DND-41 (cell line): Measurements from ENCODE around the gene RALGAPA2.

Experiments used
- ATAC-seq: fragments of 200-7000 bp; cut with Tn5 transposase; 3 replicates; pipeline ENCODE4 v1.9.1; 2021; ENCODE audit warnings: low read depth; ENCODE audit not compliant: insufficient read depth
- DNase-seq: peaks from one replicate; pipeline ENCODE4 v3.0.0-alpha.2; 2020
- H2AFZ ChIP-seq: 2 replicates; pipeline ENCODE4 v1.6.0; 2012; ENCODE audit warnings: low read depth, low read length
- H3K27ac ChIP-seq: 2 replicates; pipeline ENCODE4 v1.5.1; 2012; ENCODE audit warnings: low read length, inconsistent platforms
- H3K27me3 ChIP-seq: fragments of 200-600 bp; sonication (generic); 2 replicates; pipeline ENCODE4 v1.6.0; 2012; ENCODE audit warnings: low read length, mild to moderate bottlenecking, inconsistent platforms; ENCODE audit not compliant: insufficient read depth, poor library complexity
- H3K36me3 ChIP-seq: 2 replicates; pipeline ENCODE4 v1.5.1; 2012; ENCODE audit warnings: low read length, inconsistent platforms; ENCODE audit not compliant: insufficient read depth
- H3K4me1 ChIP-seq: 2 replicates; pipeline ENCODE4 v1.5.1; 2012; ENCODE audit warnings: mild to moderate bottlenecking, low read length; ENCODE audit not compliant: insufficient read depth
- H3K4me2 ChIP-seq: 2 replicates; pipeline ENCODE4 v1.6.0; 2012; ENCODE audit warnings: mild to moderate bottlenecking, moderate library complexity, low read length, inconsistent platforms; ENCODE audit not compliant: insufficient read depth
- H3K4me3 ChIP-seq, 2 experiments: fragments of 200-600 bp in 1 of 2; shearing (Covaris generic) in 1 of 2; 2 replicates each; pipeline ENCODE4 v1.5.1; 2012 to 2016; ENCODE audit warnings: inconsistent platforms in 2 of 2, low read length in 2 of 2, mild to moderate bottlenecking in 2 of 2, low read depth in 1 of 2, moderate library complexity in 1 of 2
- H3K79me2 ChIP-seq: 2 replicates; pipeline ENCODE4 v1.6.0; 2012; ENCODE audit warnings: low read length, inconsistent platforms; ENCODE audit not compliant: insufficient read depth
- H3K9ac ChIP-seq: 2 replicates; pipeline ENCODE4 v1.6.0; 2012; ENCODE audit warnings: low read depth, mild to moderate bottlenecking, inconsistent platforms, low read length, moderate library complexity
- H3K9me3 ChIP-seq: 2 replicates; pipeline ENCODE4 v1.5.1; 2012; ENCODE audit warnings: low read length, moderate library complexity, mild to moderate bottlenecking, inconsistent platforms; ENCODE audit not compliant: insufficient read depth, severe bottlenecking
- H4K20me1 ChIP-seq: 2 replicates; pipeline ENCODE4 v1.6.0; 2012; ENCODE audit warnings: low read length; ENCODE audit not compliant: insufficient read depth
- CTCF ChIP-seq: IDR thresholded peaks from 2 replicates; pipeline ENCODE4 v1.5.1; 2012; ENCODE audit warnings: borderline replicate concordance, low read length, moderate library complexity, mild to moderate bottlenecking; ENCODE audit not compliant: poor library complexity, severe bottlenecking; ENCODE audit errors: extremely low read depth
- EZH2 ChIP-seq: IDR thresholded peaks from 3 replicates; pipeline ENCODE4 v1.6.1; 2012; ENCODE audit warnings: borderline replicate concordance, low read depth, mild to moderate bottlenecking, moderate library complexity, low read length, inconsistent platforms; ENCODE audit not compliant: severe bottlenecking

Gene RALGAPA2

GRCh38 chr20:20666359-20666758, 46.1 kb downstream of the RALGAPA2 start:
- Histone ChIP-seq H3K4me3 (no peak overlapping the region), H4K20me1 (no peaks in the 10 kb centered on the region), H3K4me2 (no peak overlapping the region), H2AFZ (no peak overlapping the region), H3K27ac (no peak overlapping the region), H3K4me1 (peaks cover 4% of the 10 kb centered on the region; the same call in 1 of the 2 replicates), H3K36me3 (no peaks in the 10 kb centered on the region), H3K79me2 (no peaks in the 10 kb centered on the region), H3K9me3 (no peaks in the 10 kb centered on the region), H3K27me3 (no peaks in the 10 kb centered on the region), H3K9ac (no peak overlapping the region)
- TF ChIP-seq CTCF (no peak), EZH2 (no peak)
- ATAC-seq (no peak), DNase-seq (no peak)

GRCh38 chr20:20665606-20666332, 46.7 kb downstream of the RALGAPA2 start:
- Histone ChIP-seq H3K9ac (no peak overlapping the region), H3K4me1 (peaks cover 4% of the 10 kb centered on the region; the same call in 1 of the 2 replicates), H3K79me2 (no peaks in the 10 kb centered on the region), H3K36me3 (no peaks in the 10 kb centered on the region), H3K27me3 (no peaks in the 10 kb centered on the region), H3K27ac (no peak overlapping the region), H3K4me2 (no peak overlapping the region), H3K9me3 (no peaks in the 10 kb centered on the region), H4K20me1 (no peaks in the 10 kb centered on the region), H2AFZ (no peak overlapping the region), H3K4me3 (no peak overlapping the region)
- DNase-seq (no peak), ATAC-seq (no peak)
- no peak for TF ChIP-seq CTCF
- no peak for TF ChIP-seq EZH2

GRCh38 chr20:20664795-20665589, 47.5 kb downstream of the RALGAPA2 start:
- Histone ChIP-seq H3K4me1 (peaks cover 4% of the 10 kb centered on the region; the same call in 1 of the 2 replicates), H3K9me3 (no peaks in the 10 kb centered on the region), H3K9ac (no peak overlapping the region), H3K27ac (no peak overlapping the region), H2AFZ (no peak overlapping the region), H4K20me1 (no peaks in the 10 kb centered on the region), H3K27me3 (no peaks in the 10 kb centered on the region), H3K79me2 (no peaks in the 10 kb centered on the region), H3K36me3 (no peaks in the 10 kb centered on the region), H3K4me2 (no peak overlapping the region), H3K4me3 (no peak overlapping the region)
- ATAC-seq, result peak; percentile 94
- TF ChIP-seq CTCF (peak; percentile 73), EZH2 (no peak)
- peak; percentile 25 for DNase-seq
